GM13977 (cell line): ENCODE data around the gene CXXC4.

Experiments used
- DNase-seq: peaks from one replicate; pipeline ENCODE4 v3.0.0; 2012; ENCODE audit warnings: low spot score
- CTCF ChIP-seq: IDR thresholded peaks from 2 replicates; pipeline ENCODE4 v1.5.1; 2012; ENCODE audit warnings: mild to moderate bottlenecking, control low read depth; ENCODE audit not compliant: insufficient read depth; ENCODE audit errors: extremely low read depth, missing control alignments
- in situ Hi-C: fragments of 300-500 bp; cut with MboI; formaldehyde crosslinking; loops from one replicate; pipeline ENCODE4 v1.12.0; 2022; ENCODE audit warnings: low sequenced_read_pairs, low pct_unique_long_range_greater_than_20kb, mixed read lengths, inconsistent platforms; ENCODE audit not compliant: unreplicated experiment

Gene CXXC4

GRCh38 chr4:104524026-104524425 is 29.3 kb upstream of the CXXC4 start:
- no peak for TF ChIP-seq CTCF
- in situ Hi-C loops: loop anchor here (25.0 kb wide), 1 partner anchor 938 kb away; the partner anchor contains the start of gene PPA2
- no peak for DNase-seq

DNA sequence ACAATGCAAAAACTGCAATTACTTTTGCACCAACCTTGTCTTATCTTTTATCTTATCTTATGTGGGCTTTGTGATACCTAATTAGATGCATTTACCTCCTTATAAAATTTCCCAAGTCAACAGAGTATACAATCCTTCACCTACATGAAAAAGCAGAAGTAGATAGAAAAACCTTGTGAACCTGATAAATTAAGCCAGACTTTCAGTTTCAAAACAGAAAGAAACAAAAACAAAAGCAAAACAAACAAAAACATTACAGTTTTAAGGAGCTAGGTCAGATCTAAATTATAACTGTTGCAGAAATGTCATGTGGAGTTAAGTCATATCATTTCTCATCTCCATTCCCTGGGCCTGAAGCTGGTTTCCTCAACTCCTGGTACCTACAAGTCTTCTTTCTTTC is 24.9 kb upstream of the CXXC4 start:
- DNase-seq: no peak
- no peak for TF ChIP-seq CTCF
- in situ Hi-C loops: loop anchor here (25.0 kb wide), 1 partner anchor 943 kb away; the partner anchor contains the start of gene PPA2

- no peak for DNase-seq
- no peak for TF ChIP-seq CTCF
- in situ Hi-C loops: loop anchor here (25.0 kb wide), 1 partner anchor 945 kb away; the partner anchor contains the start of gene PPA2
Observed at GRCh38 chr4:104516884-104517283, 22.2 kb upstream of the CXXC4 start.

- DNase-seq: no peak
- no peak for TF ChIP-seq CTCF
- in situ Hi-C loops: loop anchor here (25.0 kb wide), 1 partner anchor 954 kb away; the partner anchor contains the start of gene PPA2
Observed at GRCh38 chr4:104508224-104508623, 13.5 kb upstream of the CXXC4 start.

GRCh38 chr4:104507112-104507511 is 12.4 kb upstream of the CXXC4 start:
- DNase-seq: no peak
- in situ Hi-C loops: loop anchor here (25.0 kb wide), 1 partner anchor 955 kb away; the partner anchor contains the start of gene PPA2
- no peak for TF ChIP-seq CTCF

- no peak for TF ChIP-seq CTCF
- in situ Hi-C loops: loop anchor here (25.0 kb wide), 1 partner anchor 958 kb away; the partner anchor contains the start of gene PPA2
- DNase-seq: no peak
Observed at GRCh38 chr4:104504536-104504935, 9.8 kb upstream of the CXXC4 start.
